OCI-LY1 (cell line): ENCODE measurements around the gene NDRG2.

Source experiments
- H2AFZ ChIP-seq: fragments of 200-600 bp; sonication (generic), shearing (Covaris generic); 2 replicates; pipeline ENCODE4 v1.6.0; 2014; ENCODE audit warnings: antibody characterized with exemption, mild to moderate bottlenecking, low read length
- H3F3A ChIP-seq: fragments of 200-600 bp; sonication (generic), shearing (Covaris generic); 2 replicates; pipeline ENCODE4 v1.6.0; 2014; ENCODE audit warnings: mild to moderate bottlenecking, antibody characterized with exemption, low read length, moderate library complexity; ENCODE audit not compliant: insufficient read depth
- H3K27ac ChIP-seq: fragments of 200-600 bp; sonication (generic); 2 replicates; pipeline ENCODE4 v1.5.1; 2014; ENCODE audit warnings: low read length, mixed run types, mild to moderate bottlenecking, low read depth; ENCODE audit not compliant: poor library complexity, severe bottlenecking
- H3K27me3 ChIP-seq: fragments of 200-600 bp; sonication (generic); 2 replicates; pipeline ENCODE4 v1.6.0; 2014; ENCODE audit warnings: antibody characterized with exemption, mild to moderate bottlenecking, low read length, moderate library complexity; ENCODE audit not compliant: insufficient read depth
- H3K36me3 ChIP-seq: fragments of 200-600 bp; sonication (generic); 2 replicates; pipeline ENCODE4 v1.6.1; 2014; ENCODE audit warnings: mild to moderate bottlenecking, antibody characterized with exemption, low read length, moderate library complexity, mixed read lengths; ENCODE audit not compliant: insufficient read depth
- H3K4me1 ChIP-seq: fragments of 200-600 bp; sonication (generic); 2 replicates; pipeline ENCODE4 v1.5.1; 2014; ENCODE audit warnings: mild to moderate bottlenecking, low read length, moderate library complexity; ENCODE audit not compliant: insufficient read depth, severe bottlenecking
- H3K4me2 ChIP-seq: fragments of 200-600 bp; sonication (generic), shearing (Covaris generic); 2 replicates; pipeline ENCODE4 v1.6.1; 2014; ENCODE audit warnings: low read length
- H3K4me3 ChIP-seq: fragments of 200-600 bp; sonication (generic); 2 replicates; pipeline ENCODE4 v1.5.1; 2014; ENCODE audit warnings: low read length, low read depth, mild to moderate bottlenecking, mixed read lengths; ENCODE audit not compliant: poor library complexity, severe bottlenecking
- H3K79me2 ChIP-seq: fragments of 200-600 bp; shearing (Covaris generic); 2 replicates; pipeline ENCODE4 v1.6.1; 2016; ENCODE audit warnings: mixed run types, low read length, mixed read lengths; ENCODE audit not compliant: insufficient read depth
- H3K9ac ChIP-seq: fragments of 200-600 bp; sonication (generic), shearing (Covaris generic); 2 replicates; pipeline ENCODE4 v1.6.1; 2014; ENCODE audit warnings: mild to moderate bottlenecking, low read length, mixed read lengths
- H3K9me2 ChIP-seq: fragments of 200-600 bp; sonication (generic), shearing (Covaris generic); 2 replicates; pipeline ENCODE4 v1.6.1; 2014; ENCODE audit warnings: low read depth, mild to moderate bottlenecking, low read length, mixed read lengths
- H3K9me3 ChIP-seq: fragments of 200-600 bp; shearing (Covaris generic); 2 replicates; pipeline ENCODE4 v1.6.1; 2014; ENCODE audit warnings: low read length, mixed read lengths
- H4K20me1 ChIP-seq: fragments of 200-600 bp; sonication (generic), shearing (Covaris generic); 2 replicates; pipeline ENCODE4 v1.6.0; 2016; ENCODE audit warnings: mild to moderate bottlenecking, low read length; ENCODE audit not compliant: insufficient read depth
- EZH2 ChIP-seq: fragments of 200-600 bp; sonication (generic), shearing (Covaris generic); IDR thresholded peaks from 2 replicates; pipeline ENCODE4 v1.8.0; 2017; ENCODE audit warnings: borderline replicate concordance, mixed run types, mild to moderate bottlenecking, antibody characterized with exemption, low read length, moderate library complexity, mixed read lengths
- TF ChIP-seq, protein P1 (sequence below): fragments of 200-600 bp; sonication (generic), shearing (Covaris generic); IDR thresholded peaks from 2 replicates; pipeline ENCODE4 v1.5.1; 2017; ENCODE audit warnings: mild to moderate bottlenecking, antibody characterized with exemption, low read length, moderate library complexity, mixed read lengths

Gene NDRG2

GRCh38 chr14:21036751-21037150 is 11.9 kb upstream of the NDRG2 start:
- H3K4me2 ChIP-seq: no peak overlapping the region
- no peaks in the 10 kb centered on the region for H4K20me1 ChIP-seq
- H3K27me3 ChIP-seq: no peaks in the 10 kb centered on the region
- no peaks in the 10 kb centered on the region for H3K9me3 ChIP-seq
- no peak overlapping the region for H3K4me3 ChIP-seq
- no peaks in the 10 kb centered on the region for H3K36me3 ChIP-seq
- no peaks in the 10 kb centered on the region for H3K79me2 ChIP-seq
- no peaks in the 10 kb centered on the region for H3K4me1 ChIP-seq
- no peaks in the 10 kb centered on the region for H3F3A ChIP-seq
- TF ChIP-seq EZH2: no peak
- no peak overlapping the region for H3K9ac ChIP-seq
- no peak overlapping the region for H2AFZ ChIP-seq
- H3K27ac ChIP-seq: no peak overlapping the region
- H3K9me2 ChIP-seq: no peaks in the 10 kb centered on the region

GRCh38 chr14:21034707-21035106 is 9.8 kb upstream of the NDRG2 start, which contains the start of gene RNASE13:
TSS of gene RNASE13 (minus strand) at chr14:21034807. CDS start at chr14:21034288, 519 bp downstream.
- no peaks in the 10 kb centered on the region for H3K27me3 ChIP-seq
- H2AFZ ChIP-seq: no peak within 1 kb of the TSS
- no peaks in the 10 kb centered on the region for H3K4me1 ChIP-seq
- H3K27ac ChIP-seq: no peak within 1 kb of the TSS
- H3F3A ChIP-seq: no peaks in the 10 kb centered on the region
- H3K9ac ChIP-seq: no peak within 1 kb of the TSS
- H3K4me3 ChIP-seq: no peak within 1 kb of the TSS
- H3K9me2 ChIP-seq: no peaks in the 10 kb centered on the region
- H3K9me3 ChIP-seq: no peaks in the 10 kb centered on the region
- no peak for TF ChIP-seq EZH2
- TF ChIP-seq, protein P1, sequence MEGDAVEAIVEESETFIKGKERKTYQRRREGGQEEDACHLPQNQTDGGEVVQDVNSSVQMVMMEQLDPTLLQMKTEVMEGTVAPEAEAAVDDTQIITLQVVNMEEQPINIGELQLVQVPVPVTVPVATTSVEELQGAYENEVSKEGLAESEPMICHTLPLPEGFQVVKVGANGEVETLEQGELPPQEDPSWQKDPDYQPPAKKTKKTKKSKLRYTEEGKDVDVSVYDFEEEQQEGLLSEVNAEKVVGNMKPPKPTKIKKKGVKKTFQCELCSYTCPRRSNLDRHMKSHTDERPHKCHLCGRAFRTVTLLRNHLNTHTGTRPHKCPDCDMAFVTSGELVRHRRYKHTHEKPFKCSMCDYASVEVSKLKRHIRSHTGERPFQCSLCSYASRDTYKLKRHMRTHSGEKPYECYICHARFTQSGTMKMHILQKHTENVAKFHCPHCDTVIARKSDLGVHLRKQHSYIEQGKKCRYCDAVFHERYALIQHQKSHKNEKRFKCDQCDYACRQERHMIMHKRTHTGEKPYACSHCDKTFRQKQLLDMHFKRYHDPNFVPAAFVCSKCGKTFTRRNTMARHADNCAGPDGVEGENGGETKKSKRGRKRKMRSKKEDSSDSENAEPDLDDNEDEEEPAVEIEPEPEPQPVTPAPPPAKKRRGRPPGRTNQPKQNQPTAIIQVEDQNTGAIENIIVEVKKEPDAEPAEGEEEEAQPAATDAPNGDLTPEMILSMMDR: no peak
- no peaks in the 10 kb centered on the region for H4K20me1 ChIP-seq
- no peaks in the 10 kb centered on the region for H3K79me2 ChIP-seq
- no peak within 1 kb of the TSS for H3K4me2 ChIP-seq
- no peaks in the 10 kb centered on the region for H3K36me3 ChIP-seq

GRCh38 chr14:21033133-21033698 is 8.4 kb upstream of the NDRG2 start:
- H4K20me1 ChIP-seq: no peaks in the 10 kb centered on the region
- H3K4me1 ChIP-seq: no peaks in the 10 kb centered on the region
- H3K27ac ChIP-seq: no peak overlapping the region
- H3K9ac ChIP-seq: no peak overlapping the region
- H3K4me2 ChIP-seq: no peak overlapping the region
- H3K79me2 ChIP-seq: no peaks in the 10 kb centered on the region
- H3K27me3 ChIP-seq: no peaks in the 10 kb centered on the region
- no peaks in the 10 kb centered on the region for H3K36me3 ChIP-seq
- no peaks in the 10 kb centered on the region for H3K9me2 ChIP-seq
- no peaks in the 10 kb centered on the region for H3F3A ChIP-seq
- TF ChIP-seq EZH2: no peak
- TF ChIP-seq, protein P1: no peak
- no peak overlapping the region for H3K4me3 ChIP-seq
- no peaks in the 10 kb centered on the region for H3K9me3 ChIP-seq
- H2AFZ ChIP-seq: no peak overlapping the region
